Right forelimb (tissue), 1 donor: ENCODE measurements around the gene FUT9.

Source experiments
- DNase-seq: peaks from one replicate; pipeline ENCODE4 v3.0.0-alpha.2; 2018

Gene FUT9

GRCh38 chr6:96074006-96074405 lies 58.2 kb downstream of the FUT9 start:
- no peak for DNase-seq

DNA sequence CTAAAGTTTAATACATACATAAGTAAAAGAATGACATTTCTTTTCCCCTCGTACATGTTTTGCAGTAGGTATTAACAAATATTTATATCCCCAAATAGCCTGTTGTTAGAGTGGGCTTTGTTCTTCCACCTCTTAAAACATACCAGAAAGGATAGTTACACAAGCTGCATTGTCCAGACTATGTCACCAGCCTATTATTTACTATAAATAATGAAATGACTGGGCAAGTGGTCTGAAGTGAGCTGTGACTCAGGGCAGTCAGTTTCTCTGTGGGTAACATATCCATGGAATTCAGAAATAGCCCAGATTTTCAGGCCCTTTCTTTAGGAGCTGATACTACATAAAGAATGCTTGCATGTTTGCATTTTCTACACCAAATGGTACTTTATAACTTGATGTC lies 60.1 kb downstream of the FUT9 start:
- no peak for DNase-seq

GRCh38 chr6:96086745-96087144 lies 71.0 kb downstream of the FUT9 start:
- no peak for DNase-seq

GRCh38 chr6:96089173-96089572 lies 73.4 kb downstream of the FUT9 start:
- DNase-seq: no peak

- DNase-seq: no peak
These were observed 78.3 kb downstream of the FUT9 start for GRCh38 chr6:96094077-96094476.

GRCh38 chr6:96099069-96099468 lies 83.3 kb downstream of the FUT9 start:
- no peak for DNase-seq

DNA sequence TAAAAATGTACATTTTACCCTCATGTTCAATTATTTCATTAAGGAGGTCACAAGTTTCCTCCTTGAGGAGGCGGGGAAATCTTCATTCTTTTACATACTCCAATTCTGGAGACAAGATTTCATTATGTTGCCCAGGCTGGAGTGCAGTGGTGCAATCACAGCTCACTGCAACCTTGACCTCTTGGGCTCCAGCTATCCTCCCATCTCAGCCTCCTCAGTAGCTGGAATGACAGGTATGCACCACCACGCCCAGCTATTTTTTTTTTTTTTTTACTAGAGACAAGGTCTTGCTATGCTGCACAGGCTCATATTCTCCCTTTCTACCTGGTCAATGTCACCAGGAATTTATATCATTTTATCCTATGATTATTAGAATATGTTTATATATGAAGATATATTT lies 85.8 kb downstream of the FUT9 start:
- DNase-seq: no peak

GRCh38 chr6:96104910-96105309 lies 89.1 kb downstream of the FUT9 start:
- no peak for DNase-seq

- no peak for DNase-seq
These were observed 95.1 kb downstream of the FUT9 start for GRCh38 chr6:96110878-96111277.

DNA sequence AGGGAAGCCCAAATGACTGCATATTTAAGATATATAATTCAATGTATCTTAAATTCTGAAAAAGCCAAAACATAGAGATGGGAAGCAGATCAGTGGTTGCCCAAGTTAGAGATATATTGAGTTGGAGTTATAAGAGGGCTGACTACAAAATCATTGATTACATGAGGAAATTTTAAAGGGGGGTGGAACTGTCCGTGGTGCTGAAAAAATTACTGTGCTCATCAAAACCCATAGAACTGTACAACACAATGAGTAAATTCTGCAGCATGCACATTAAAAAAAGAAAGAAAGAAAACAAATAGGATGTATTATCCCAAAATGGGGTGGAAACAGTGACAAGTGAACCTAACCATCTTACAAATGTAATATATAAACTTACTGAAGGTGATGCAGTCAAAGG lies 100.9 kb downstream of the FUT9 start:
- no peak for DNase-seq

DNA sequence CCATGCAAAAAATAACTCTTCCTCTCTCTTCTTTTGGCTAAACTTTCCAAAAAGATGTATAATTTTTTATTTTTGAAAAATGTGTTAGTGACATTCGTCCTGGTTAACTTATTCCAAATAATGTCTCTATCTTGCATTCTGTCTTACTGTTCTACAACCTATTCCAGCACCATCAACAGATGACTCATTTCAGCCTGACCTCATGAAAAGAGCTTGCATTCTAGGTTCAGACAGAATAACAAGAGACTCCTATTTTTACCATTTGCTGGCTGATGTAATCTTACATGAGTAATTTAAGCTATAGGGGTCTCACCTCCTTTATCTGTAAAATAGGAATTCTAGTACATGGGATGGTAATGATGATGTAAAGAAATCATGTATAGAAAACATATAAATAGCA lies 109.0 kb downstream of the FUT9 start:
- DNase-seq: no peak

DNA sequence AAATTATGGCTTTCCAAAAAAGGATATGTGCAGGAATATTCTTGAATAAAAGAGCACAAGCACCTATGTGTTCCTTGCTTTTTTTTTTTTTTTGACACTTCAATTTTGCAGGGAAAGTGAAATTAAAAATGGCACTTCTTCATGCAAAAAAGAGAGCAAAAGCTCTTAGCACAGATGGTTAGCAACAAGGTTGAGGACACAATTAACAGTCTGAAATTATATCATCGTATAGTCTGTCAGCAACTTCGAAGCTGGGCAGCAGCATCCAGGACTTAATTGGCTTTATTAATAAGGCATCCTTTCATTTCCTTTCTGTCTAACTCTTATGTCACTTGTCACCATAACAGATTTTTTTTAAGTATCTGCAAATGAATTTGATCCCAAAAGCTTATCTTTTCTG lies 122.6 kb downstream of the FUT9 start:
- DNase-seq: no peak

- no peak for DNase-seq
These were observed 126.4 kb downstream of the FUT9 start for GRCh38 chr6:96142142-96142541.

- DNase-seq: no peak
These were observed 134.7 kb downstream of the FUT9 start for GRCh38 chr6:96150431-96150830.

DNA sequence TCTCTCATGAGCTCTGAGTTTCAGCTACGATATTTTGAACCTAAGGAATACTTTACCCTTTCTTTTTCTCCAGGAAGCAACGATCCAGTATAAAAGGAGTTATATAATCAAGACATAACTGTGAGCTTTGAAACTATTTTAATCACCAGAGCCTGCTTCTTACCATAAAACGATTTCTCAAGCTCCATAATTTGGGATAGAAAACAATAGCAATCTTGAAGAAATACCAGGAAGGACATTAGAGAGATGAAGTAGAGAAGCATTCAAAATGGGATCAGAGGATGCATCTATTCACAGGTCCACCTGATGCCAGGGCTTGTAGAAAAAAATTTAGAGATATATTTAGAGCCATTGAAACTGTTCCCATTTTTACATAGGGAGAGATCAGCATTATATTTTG lies 135.9 kb downstream of the FUT9 start:
- no peak for DNase-seq

DNA sequence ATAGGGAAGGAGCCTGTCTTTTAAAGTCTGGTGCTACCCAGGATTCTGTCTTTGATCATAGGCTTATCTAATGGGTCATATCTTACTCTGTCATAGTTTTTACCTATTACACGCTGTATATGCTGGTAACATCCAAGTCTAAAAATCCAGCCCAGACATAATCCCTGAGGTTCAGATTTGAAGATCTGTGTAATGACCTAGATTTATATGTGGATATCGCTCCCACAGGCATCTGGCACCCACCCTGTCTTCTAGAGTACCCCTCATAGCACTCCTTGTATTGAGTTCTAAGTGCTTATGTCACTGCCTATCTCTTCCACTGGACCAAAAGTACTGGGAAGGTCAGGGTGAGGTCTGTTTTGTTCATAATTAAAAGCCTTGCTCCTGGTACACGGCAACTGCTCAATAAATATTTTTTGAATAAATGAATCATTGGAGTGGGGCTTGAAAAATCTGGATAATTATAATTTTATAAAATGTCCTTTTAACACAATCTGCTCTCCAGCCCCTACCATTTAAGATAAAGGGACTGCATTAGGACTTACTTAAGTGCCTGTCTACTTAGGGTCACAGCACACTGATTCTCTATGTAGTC lies 136.4 kb downstream of the FUT9 start:
- no peak for DNase-seq

DNA sequence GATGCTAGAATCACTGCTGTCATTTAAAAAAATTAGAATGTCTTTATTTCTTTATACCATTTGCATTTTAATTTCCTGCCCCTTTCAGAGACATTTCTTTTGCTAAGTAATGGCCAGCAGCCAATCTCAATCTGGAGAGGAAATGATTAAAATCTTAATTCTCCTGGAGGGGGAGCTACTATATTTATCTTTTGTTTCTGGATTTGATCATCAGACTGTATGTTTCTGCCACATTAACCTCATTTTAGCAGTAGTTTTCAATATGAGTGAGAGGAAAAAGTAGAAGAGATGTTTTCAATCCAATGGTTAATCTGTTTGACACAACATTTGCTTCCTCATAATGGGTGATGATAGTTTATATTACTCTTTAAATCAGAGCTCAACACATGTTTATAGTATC lies 138.0 kb downstream of the FUT9 start:
- no peak for DNase-seq

- no peak for DNase-seq
These were observed 140.7 kb downstream of the FUT9 start for GRCh38 chr6:96156425-96156824.

- DNase-seq: no peak
These were observed 141.3 kb downstream of the FUT9 start for GRCh38 chr6:96157018-96157565.

GRCh38 chr6:96162711-96163120 lies 146.9 kb downstream of the FUT9 start:
- DNase-seq: no peak

- DNase-seq: no peak
These were observed 149.0 kb downstream of the FUT9 start for GRCh38 chr6:96164802-96165201.

DNA sequence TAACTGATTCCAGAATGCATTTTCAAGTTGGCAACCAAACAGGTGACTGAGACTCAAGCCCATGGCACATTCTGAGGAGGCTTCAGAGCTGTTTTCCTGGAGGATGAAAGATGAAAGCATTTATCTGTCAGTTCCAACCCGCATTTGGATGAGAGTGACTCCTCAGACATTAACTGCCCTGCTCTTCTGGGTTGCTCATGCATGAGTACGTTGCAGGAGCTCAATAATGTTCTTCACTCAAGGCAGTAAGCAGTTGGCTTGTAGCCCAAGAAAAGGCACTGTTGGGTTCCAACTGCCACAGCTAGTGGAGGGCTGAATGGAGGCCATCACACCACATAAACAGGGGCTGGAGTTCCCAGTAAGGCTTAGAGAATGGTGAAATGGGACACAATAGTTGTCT lies 155.3 kb downstream of the FUT9 start:
- no peak for DNase-seq

DNA sequence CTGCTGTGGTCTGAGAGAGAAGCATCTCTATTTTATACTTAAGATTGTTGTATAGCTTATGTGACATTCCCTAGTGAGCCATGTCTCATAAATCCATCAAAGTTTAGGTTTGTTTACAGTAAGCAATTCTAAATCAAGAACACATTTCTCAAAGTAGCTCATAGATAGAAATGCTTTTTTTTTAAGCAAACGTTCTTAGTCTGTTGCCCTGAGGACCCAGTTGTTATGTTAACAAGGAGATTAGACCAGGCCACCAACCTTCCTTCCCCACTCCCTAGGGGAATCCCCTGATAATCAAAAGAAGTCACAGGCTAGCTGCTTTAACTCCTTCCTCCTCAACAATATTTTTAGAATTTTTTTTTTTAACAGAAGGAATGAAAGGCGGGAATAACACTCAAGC lies 169.0 kb downstream of the FUT9 start:
- no peak for DNase-seq

GRCh38 chr6:96186094-96186493 lies 170.3 kb downstream of the FUT9 start:
- DNase-seq: no peak

DNA sequence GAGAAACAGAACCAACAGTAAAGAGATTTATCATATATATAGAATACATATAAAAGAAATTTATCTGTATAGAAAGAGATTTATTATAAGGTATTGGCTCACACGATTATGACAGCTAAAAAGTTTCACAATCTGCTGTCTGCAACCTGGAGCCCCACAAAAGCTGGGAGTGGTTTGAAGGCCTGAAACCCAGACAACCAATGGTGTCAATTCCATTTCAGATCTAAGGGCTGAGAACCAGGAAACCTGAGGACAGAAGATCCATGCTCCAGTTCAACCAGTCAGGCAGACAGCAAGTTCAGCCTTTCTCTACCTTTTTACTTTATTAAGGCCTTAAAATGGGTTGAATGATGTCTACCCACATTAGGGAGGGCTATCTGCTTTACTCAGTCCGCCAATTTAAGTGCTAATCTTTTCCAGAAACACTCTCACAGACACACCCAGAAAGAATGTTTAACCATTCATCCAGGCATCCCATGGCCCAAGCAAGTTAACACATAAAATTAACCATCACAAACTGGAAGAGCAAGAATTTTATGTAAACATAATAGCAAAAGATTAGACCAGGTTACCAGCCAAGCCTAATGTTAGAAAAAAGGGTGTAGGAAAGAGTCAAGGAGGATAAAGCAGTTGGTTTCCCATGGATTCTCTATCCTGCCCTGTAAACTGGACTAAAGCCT lies 170.9 kb downstream of the FUT9 start:
- DNase-seq: no peak
